Psoas muscle (tissue), 8 donors: ENCODE measurements around the gene TNIP2. TPM values are rescaled to one million over a fixed set of nuclear protein-coding genes. Genes with fewer than 3 reads are reported as not detected.

Experiments
- ATAC-seq, 4 donors: fragments of 200-7000 bp; cut with Tn5 transposase; one replicate each; pipeline ENCODE4 v1.9.1; 2020; ENCODE audit warnings: moderate library complexity in 3 of 4, mild to moderate bottlenecking in 2 of 4
- DNase-seq, 2 donors: peaks; one replicate each; pipeline ENCODE4 v3.0.0-alpha.2; 2020
- H3K27ac ChIP-seq: fragments of 200-600 bp; one replicate; pipeline ENCODE4 v1.8.0; 2022
- H3K27me3 ChIP-seq, 3 donors: fragments of 200-600 bp in 1 of 3; one replicate each; pipeline versions ENCODE4 v1.6.1 to v1.8.0; 2013 to 2022; ENCODE audit warnings: low read length in 2 of 3, mild to moderate bottlenecking in 2 of 3, moderate library complexity in 1 of 3; ENCODE audit not compliant: insufficient read depth in 3 of 3
- H3K36me3 ChIP-seq, 2 donors: fragments of 200-600 bp in 1 of 2; one replicate each; pipeline versions ENCODE4 v1.6.1 to v1.8.0; 2013 to 2022; ENCODE audit warnings: low read depth in 1 of 2, mild to moderate bottlenecking in 1 of 2, moderate library complexity in 1 of 2; ENCODE audit not compliant: insufficient read depth in 1 of 2
- H3K4me1 ChIP-seq: fragments of 200-600 bp; one replicate; pipeline ENCODE4 v1.8.0; 2022
- H3K4me3 ChIP-seq: fragments of 200-600 bp; one replicate; pipeline ENCODE4 v1.8.0; 2022; ENCODE audit warnings: mild to moderate bottlenecking
- H3K9me3 ChIP-seq: fragments of 200-600 bp; one replicate; pipeline ENCODE4 v1.8.0; 2022
- WGBS, 3 donors: extraction: QIAGEN DNeasy Blood & Tissue Kit; methylation state at CpG; one replicate each; pipeline versions ENCODE4 v1.1.6 to v1.1.7; 2013; 5-methylcytosine and 5-hydroxymethylcytosine counted together
- intact Hi-C, 2 donors: fragments of 100-400 bp; cut with DNase I; formaldehyde crosslinking; loops; one replicate each; pipeline versions ENCODE4 v1.11.0 to v1.14.2; 2022
- polyA plus RNA-seq, 3 donors: library from polyadenylated mRNA; stranded (reverse); fragments of 200-250 nt; gene quantifications; one replicate each; pipeline ENCODE4 v1.2.3, GENCODE V29; 2013
- total RNA-seq, 4 donors: library from RNA; stranded (reverse); fragmentation: NEBNext Ultra II Directional in 2 of 4; extraction: Animal tissue kit (Norgen Biotek cat#: 25700) in 2 of 4; gene quantifications; one replicate each; pipeline versions ENCODE4 v1.2.1 to v1.2.4, GENCODE V29; 2021 to 2023
- TF ChIP-seq, protein P1 (sequence below): fragments of 200-600 bp; IDR thresholded peaks from one replicate; pipeline ENCODE4 v1.8.0; 2022; ENCODE audit warnings: antibody characterized with exemption
- donor health status: healthy with polysubstance abuse.
- donor health status: DM: no; HTN: no; CAD: no; lungs with moderate emphysema.
- donor health status: Bipolar disorder and iron deficiency.
- donor health status: healthy.
- donor health status: DM: yes; HTN: yes; CAD: no.
- donor health status: DM: no; HTN: no; CAD: no.
- donor health status: DM: no; HTN: no; CAD: no.
- donor health status: DM: yes; HTN: yes; CAD: no.

The TNIP2 gene
- total and polyA plus RNA-seq, 7 donors, result 16.3 to 66.2 (median 44.6) TPM

DNA sequence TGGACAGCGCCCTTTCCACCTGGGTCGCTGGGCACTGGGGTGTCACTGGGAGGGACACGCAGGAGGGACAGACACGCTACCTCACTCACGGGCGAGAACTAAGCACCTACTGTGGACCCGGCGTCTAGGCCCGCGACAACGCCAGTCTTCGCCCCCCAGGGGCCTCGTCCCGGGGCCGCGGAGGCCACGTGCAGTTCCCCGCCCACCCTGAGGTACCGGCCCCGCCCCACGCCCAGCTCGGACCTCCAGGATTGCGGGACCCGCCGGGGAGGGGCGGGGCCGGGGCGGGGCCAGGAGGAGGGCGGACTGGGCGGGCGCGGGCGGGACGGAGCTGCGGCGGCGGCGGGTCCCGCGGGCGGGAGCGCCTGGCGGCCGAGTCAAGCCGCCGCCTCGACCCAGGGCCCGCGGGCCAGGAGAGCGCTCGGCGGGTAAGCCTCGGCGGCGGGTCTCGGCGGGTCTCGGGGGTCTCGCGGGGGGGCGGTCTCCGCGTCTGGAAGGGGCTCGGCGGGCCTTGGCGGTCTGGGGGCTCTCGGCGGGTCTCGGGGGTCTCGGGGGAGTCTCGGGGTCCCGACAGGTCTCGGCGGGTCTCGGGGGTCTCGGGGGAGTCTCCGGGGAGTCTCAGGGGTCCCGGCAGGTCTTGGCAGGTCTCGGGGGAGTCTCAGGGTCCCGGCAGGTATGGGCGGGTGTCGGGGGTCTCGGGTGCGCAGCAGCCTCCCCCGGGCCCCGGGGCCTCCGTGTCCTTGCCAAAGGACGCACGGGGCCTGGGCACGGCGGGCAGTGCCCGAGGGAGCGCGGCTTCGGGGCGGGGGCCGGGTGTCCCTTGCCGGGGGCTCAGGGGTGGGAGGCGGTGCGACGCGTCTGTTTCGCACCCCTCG, 36.8 kb upstream of the TNIP2 start, which contains the start of gene SH3BP2:
TSS of gene SH3BP2 (plus strand) at position 375 of the 875 bp plus-strand sequence. CDS start 27,533 bp downstream, outside the sequence.
- DNase-seq (peak; percentile 89 to 91), ATAC-seq (peak; percentile 76 to 87 (median 80))
- H3K4me3 ChIP-seq, result peak within 1 kb of the TSS; percentile 70
- intact Hi-C loops, result no loop called here
- H3K27me3 ChIP-seq, result no peaks in the 10 kb centered on the region
- peaks cover 24% of the 10 kb centered on the region for H3K4me1 ChIP-seq
- peak within 1 kb of the TSS; percentile 15 for H3K27ac ChIP-seq
- H3K36me3 ChIP-seq, result no peaks in the 10 kb centered on the region
- TF ChIP-seq, protein P1, sequence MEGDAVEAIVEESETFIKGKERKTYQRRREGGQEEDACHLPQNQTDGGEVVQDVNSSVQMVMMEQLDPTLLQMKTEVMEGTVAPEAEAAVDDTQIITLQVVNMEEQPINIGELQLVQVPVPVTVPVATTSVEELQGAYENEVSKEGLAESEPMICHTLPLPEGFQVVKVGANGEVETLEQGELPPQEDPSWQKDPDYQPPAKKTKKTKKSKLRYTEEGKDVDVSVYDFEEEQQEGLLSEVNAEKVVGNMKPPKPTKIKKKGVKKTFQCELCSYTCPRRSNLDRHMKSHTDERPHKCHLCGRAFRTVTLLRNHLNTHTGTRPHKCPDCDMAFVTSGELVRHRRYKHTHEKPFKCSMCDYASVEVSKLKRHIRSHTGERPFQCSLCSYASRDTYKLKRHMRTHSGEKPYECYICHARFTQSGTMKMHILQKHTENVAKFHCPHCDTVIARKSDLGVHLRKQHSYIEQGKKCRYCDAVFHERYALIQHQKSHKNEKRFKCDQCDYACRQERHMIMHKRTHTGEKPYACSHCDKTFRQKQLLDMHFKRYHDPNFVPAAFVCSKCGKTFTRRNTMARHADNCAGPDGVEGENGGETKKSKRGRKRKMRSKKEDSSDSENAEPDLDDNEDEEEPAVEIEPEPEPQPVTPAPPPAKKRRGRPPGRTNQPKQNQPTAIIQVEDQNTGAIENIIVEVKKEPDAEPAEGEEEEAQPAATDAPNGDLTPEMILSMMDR, result no peak
- 9 to 16% (median 10%) methylated on average over 47 to 104 of the region's 104 CpGs for WGBS, 3 donors
- no peaks in the 10 kb centered on the region for H3K9me3 ChIP-seq

DNA sequence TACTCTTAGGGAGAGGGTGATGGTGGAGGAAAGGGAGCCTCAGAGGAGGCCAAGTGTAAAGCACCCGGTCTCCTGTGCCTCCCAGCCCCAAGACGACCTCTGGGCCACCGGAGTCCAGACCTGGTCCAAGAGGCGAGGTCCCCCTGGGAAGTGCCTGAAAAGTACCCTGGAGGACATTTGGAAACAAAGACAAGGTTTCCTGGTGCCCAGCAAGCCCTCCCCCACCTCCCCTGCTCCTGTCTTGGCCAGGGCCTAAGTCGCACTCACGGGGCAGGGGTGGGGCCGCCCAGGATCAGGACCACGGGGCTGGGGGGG, 36.2 kb upstream of the TNIP2 start:
- DNase-seq, result no peak
- H3K4me3 ChIP-seq, result no peak overlapping the region
- no peaks in the 10 kb centered on the region for H3K9me3 ChIP-seq
- peaks cover 28% of the 10 kb centered on the region for H3K4me1 ChIP-seq
- H3K27ac ChIP-seq, result peak overlapping the region; percentile 9
- no peaks in the 10 kb centered on the region for H3K36me3 ChIP-seq
- WGBS, 3 donors, result 69 to 85% (median 70%) methylated on average over 7 to 8 of the region's 8 CpGs
- TF ChIP-seq, protein P1, result no peak
- H3K27me3 ChIP-seq, result no peaks in the 10 kb centered on the region
- intact Hi-C loops, result no loop called here
- ATAC-seq, result peak in 2 of 4 donors; percentile 1

DNA sequence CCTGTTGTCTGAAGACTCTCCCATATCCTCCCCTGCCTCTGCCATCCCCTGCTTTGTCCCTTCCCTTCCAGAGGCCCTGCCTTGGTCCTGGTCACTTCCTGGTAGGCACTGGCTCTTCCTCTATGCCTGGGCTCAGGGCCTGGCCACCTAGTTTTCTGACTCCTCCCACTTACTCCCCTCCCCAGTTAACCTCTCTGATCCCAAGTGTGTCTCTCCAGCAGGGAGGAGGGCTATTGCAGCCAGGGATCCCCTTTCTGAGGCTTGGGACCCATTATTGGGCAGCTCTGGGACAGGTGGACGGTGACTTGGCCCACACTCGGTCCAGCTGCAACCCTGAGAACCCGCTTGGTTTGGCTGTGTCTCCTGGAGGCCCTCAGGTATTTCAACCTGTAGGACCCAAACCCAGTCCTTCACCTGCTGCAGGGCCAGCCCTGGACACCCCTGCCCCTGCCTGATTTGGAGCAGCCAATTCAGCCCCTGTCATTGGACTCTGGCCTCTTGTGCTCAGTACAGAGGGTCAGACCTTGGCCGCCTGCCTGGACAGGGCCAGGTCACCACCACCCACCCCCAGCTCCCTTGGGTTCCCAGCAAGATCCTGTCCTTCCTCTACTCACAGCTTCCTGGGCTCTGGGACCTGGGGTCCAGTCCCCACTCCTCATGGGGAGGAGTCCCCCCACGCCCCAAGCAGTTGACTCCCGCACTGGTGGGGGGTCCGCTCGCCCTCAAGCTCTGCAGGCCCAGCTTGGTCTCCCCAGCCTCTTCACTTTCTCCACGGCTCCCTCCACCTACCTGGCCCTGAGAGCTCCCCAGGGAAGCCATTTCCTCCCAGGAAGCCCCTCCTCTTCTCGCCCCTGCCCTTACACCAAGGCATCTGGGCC, 35.6 kb upstream of the TNIP2 start:
- ATAC-seq, result no peak
- no peak overlapping the region for H3K27ac ChIP-seq
- intact Hi-C loops, result no loop called here

DNA sequence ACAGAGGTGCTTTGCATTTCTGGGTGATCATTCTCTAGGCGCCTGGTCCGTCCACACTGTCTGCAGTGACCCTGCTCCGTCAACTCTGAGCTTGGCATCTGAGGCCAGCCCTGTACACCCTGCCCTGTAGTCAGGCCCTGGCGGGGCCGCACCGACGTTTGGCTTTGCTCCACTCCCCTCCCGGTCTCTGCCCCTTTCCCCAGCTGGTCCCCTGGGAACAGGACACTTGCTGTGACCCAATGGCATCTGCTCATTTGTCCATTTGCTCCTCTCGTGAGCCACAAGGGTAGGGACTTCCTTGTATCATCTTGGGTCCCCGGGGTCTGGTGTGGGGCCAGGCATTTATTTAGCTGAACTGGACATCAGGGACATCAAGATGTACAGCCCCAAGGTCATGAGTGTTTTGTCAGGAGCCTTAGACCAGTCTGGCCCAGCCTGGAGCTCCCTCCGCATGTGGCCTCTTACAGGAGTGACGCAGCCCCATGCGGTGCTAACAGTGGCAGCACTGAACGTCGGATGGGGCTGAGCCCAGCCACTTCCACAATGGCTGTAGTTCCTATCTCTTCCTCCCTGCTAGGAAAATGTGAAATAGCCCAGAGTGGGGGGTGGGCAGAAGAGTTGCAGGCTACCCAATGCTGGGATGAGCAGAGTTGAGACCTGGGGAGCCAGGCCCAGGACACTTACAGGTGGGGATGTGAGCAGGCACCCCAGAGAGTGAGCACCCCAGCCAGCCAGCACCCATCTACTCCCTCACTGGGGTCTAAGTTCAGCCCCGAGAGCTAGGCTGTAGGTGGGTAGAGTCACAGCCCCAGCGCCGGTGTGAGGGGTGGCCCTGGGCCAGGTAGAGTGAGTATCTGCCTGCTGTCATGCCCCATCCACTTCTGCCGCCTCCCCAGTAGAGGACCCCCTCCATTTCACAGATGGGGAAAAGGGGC, 34.7 kb upstream of the TNIP2 start:
- no peak overlapping the region for H3K27ac ChIP-seq
- TF ChIP-seq, protein P1, result no peak
- H3K9me3 ChIP-seq, result no peaks in the 10 kb centered on the region
- no peak overlapping the region for H3K4me3 ChIP-seq
- 63 to 77% (median 71%) methylated on average over 18 to 19 of the region's 19 CpGs for WGBS, 3 donors
- H3K4me1 ChIP-seq, result peaks cover 28% of the 10 kb centered on the region
- DNase-seq (peak; percentile 13 to 57), ATAC-seq (no peak)
- no peaks in the 10 kb centered on the region for H3K36me3 ChIP-seq
- H3K27me3 ChIP-seq, result no peaks in the 10 kb centered on the region
- intact Hi-C loops, result no loop called here

More for the DNA sequence above, 35.6 kb upstream of the TNIP2 start:
- Histone ChIP-seq H3K4me1 (peaks cover 31% of the 10 kb centered on the region), H3K27me3 (no peaks in the 10 kb centered on the region), H3K36me3 (no peaks in the 10 kb centered on the region), H3K9me3 (no peaks in the 10 kb centered on the region), H3K4me3 (no peak overlapping the region)
- TF ChIP-seq, protein P1, result no peak
- 83 to 91% (median 90%) methylated on average over 8 to 10 of the region's 10 CpGs for WGBS, 3 donors
- peak; percentile 22 to 61 for DNase-seq
